IMR-90 (cell line): ENCODE results near the gene CGNL1.

Source experiments
- BHLHE40 ChIP-seq: fragments of 150-350 bp; IDR thresholded peaks from 2 replicates; pipeline ENCODE4 v1.6.1; 2016; ENCODE audit warnings: mild to moderate bottlenecking, low read depth, low read length
- CEBPB ChIP-seq: IDR thresholded peaks from 2 replicates; pipeline ENCODE4 v1.6.1; 2012; ENCODE audit warnings: low read depth, low read length, improper control_type of control experiment
- ELK1 ChIP-seq: fragments of 150-350 bp; IDR thresholded peaks from 2 replicates; pipeline ENCODE4 v1.6.1; 2016; ENCODE audit warnings: low read depth, mild to moderate bottlenecking, low read length, moderate library complexity, borderline replicate concordance
- FOS ChIP-seq: fragments of 150-350 bp; IDR thresholded peaks from 2 replicates; pipeline ENCODE4 v1.6.1; 2016; ENCODE audit warnings: low read depth, low read length
- MAZ ChIP-seq: IDR thresholded peaks from 2 replicates; pipeline ENCODE4 v1.6.1; 2012; ENCODE audit warnings: low read depth, mild to moderate bottlenecking, low read length, improper control_type of control experiment, moderate library complexity, borderline replicate concordance
- MXI1 ChIP-seq: IDR thresholded peaks from 2 replicates; pipeline ENCODE4 v1.6.1; 2012; ENCODE audit warnings: low read depth, mild to moderate bottlenecking, low read length, moderate library complexity, borderline replicate concordance
- NFE2L2 ChIP-seq: fragments of 150-350 bp; IDR thresholded peaks from 2 replicates; pipeline ENCODE4 v1.6.1; 2016; ENCODE audit warnings: low read depth, mild to moderate bottlenecking, low read length
- POLR2A ChIP-seq: IDR thresholded peaks from 2 replicates; pipeline ENCODE4 v1.6.1; 2012; ENCODE audit warnings: mild to moderate bottlenecking, low read depth, low read length
- RCOR1 ChIP-seq: IDR thresholded peaks from 2 replicates; pipeline ENCODE4 v1.6.1; 2012; ENCODE audit warnings: mild to moderate bottlenecking, low read length, improper control_type of control experiment; ENCODE audit not compliant: insufficient replicate concordance
- RFX5 ChIP-seq: IDR thresholded peaks from 2 replicates; pipeline ENCODE4 v1.8.0; 2012; ENCODE audit warnings: low read depth, mild to moderate bottlenecking, low read length, moderate library complexity
- SMC3 ChIP-seq: fragments of 150-350 bp; IDR thresholded peaks from 2 replicates; pipeline ENCODE4 v1.6.1; 2016; ENCODE audit warnings: low read depth, mild to moderate bottlenecking, antibody characterized with exemption, low read length, moderate library complexity
- USF2 ChIP-seq: fragments of 150-350 bp; IDR thresholded peaks from 2 replicates; pipeline ENCODE4 v1.6.1; 2017; ENCODE audit warnings: mild to moderate bottlenecking, antibody characterized with exemption, low read length, low read depth
- TF ChIP-seq, protein P1 (sequence below): conservative IDR thresholded peaks from 2 replicates; pipeline ENCODE4 v1.5.1; 2012; ENCODE audit warnings: mild to moderate bottlenecking, low read depth, low read length, improper control_type of control experiment

- TF ChIP-seq POLR2A (no peak), MXI1 (no peak), RCOR1 (no peak), RFX5 (no peak), FOS (no peak), USF2 (no peak), NFE2L2 (no peak), ELK1 (no peak), CEBPB (no peak), SMC3 (no peak), BHLHE40 (no peak), MAZ (no peak)
- TF ChIP-seq, protein P1, sequence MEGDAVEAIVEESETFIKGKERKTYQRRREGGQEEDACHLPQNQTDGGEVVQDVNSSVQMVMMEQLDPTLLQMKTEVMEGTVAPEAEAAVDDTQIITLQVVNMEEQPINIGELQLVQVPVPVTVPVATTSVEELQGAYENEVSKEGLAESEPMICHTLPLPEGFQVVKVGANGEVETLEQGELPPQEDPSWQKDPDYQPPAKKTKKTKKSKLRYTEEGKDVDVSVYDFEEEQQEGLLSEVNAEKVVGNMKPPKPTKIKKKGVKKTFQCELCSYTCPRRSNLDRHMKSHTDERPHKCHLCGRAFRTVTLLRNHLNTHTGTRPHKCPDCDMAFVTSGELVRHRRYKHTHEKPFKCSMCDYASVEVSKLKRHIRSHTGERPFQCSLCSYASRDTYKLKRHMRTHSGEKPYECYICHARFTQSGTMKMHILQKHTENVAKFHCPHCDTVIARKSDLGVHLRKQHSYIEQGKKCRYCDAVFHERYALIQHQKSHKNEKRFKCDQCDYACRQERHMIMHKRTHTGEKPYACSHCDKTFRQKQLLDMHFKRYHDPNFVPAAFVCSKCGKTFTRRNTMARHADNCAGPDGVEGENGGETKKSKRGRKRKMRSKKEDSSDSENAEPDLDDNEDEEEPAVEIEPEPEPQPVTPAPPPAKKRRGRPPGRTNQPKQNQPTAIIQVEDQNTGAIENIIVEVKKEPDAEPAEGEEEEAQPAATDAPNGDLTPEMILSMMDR: no peak
These were observed 32.0 kb upstream of the CGNL1 start for GRCh38 chr15:57344282-57344681.
